GM21515 (cell line): ENCODE measurements around the gene NWD2.
"Not testable (repeated sequence)": the region's sequence is repeated elsewhere in the genome, so short reads cannot be mapped to it uniquely, and the experiment has no call there.

Experiments
- ATAC-seq: cut with Tn5 transposase; IDR thresholded peaks from one replicate; pipeline ENCODE4 v1.9.1; 2021; ENCODE audit not compliant: unreplicated experiment

The NWD2 gene

GRCh38 chr4:37489697-37490096 lies 245.2 kb downstream of the NWD2 start:
- ATAC-seq, result no peak

- no peak for ATAC-seq
These were observed 246.1 kb downstream of the NWD2 start for GRCh38 chr4:37490391-37491347.

- ATAC-seq, result not testable (repeated sequence)
These were observed 250.8 kb downstream of the NWD2 start for GRCh38 chr4:37495353-37495752.
